ENCODE measurements around the gene WDR3. TPM values are rescaled to one million over a fixed set of nuclear protein-coding genes. Genes with fewer than 3 reads are reported as not detected.

WDR3 gene
- polyA plus RNA-seq = 21.1 TPM

GRCh38 chr1:117929343-117930172 is at the start of gene WDR3, which contains the start of gene GDAP2:
WDR3 (plus strand) TSS chr1:117929739; CDS start chr1:117933320, 3,581 bp downstream.
GDAP2 (minus strand) TSS chr1:117929621; CDS start chr1:117920357, 9,264 bp downstream.
- Mint-ChIP-seq H3K27ac (peak within 1 kb of the TSS; percentile 89 to 95 (median 94)), H3K9me3 (no peaks in the 10 kb centered on the region), H3K27me3 (no peaks in the 10 kb centered on the region), H3K36me3 (peaks cover 2% of the 10 kb centered on the region), H3K4me3 (peak within 1 kb of the TSS; percentile 94 to 100 (median 96)), H3K4me1 (peaks cover 41 to 49% (median 42%) of the 10 kb centered on the region in 3 donors)

- no peaks in the 10 kb centered on the region for H3K9me3 Mint-ChIP-seq
- no peaks in the 10 kb centered on the region for H3K27me3 Mint-ChIP-seq
- H3K4me3 Mint-ChIP-seq = no peak overlapping the region
- no peak overlapping the region for H3K27ac Mint-ChIP-seq
- H3K36me3 Mint-ChIP-seq = peaks cover 4% of the 10 kb centered on the region
- H3K4me1 Mint-ChIP-seq = no peaks in the 10 kb centered on the region
Observed at GRCh38 chr1:117883616-117884015, 45.9 kb upstream of the WDR3 start.

- Mint-ChIP-seq H3K9me3 (no peaks in the 10 kb centered on the region), H3K4me3 (no peak overlapping the region), H3K27ac (no peak overlapping the region), H3K36me3 (peaks cover 8% of the 10 kb centered on the region), H3K27me3 (no peaks in the 10 kb centered on the region), H3K4me1 (no peaks in the 10 kb centered on the region)
Observed at GRCh38 chr1:117886101-117886795, 43.3 kb upstream of the WDR3 start.

GRCh38 chr1:117890452-117890851 is 39.1 kb upstream of the WDR3 start:
- H3K27ac Mint-ChIP-seq = no peak overlapping the region
- no peak overlapping the region for H3K4me3 Mint-ChIP-seq
- no peaks in the 10 kb centered on the region for H3K9me3 Mint-ChIP-seq
- H3K4me1 Mint-ChIP-seq = peaks cover 0 to under 1% (median 0%) of the 10 kb centered on the region in 3 donors
- H3K36me3 Mint-ChIP-seq = peaks cover 6% of the 10 kb centered on the region
- no peaks in the 10 kb centered on the region for H3K27me3 Mint-ChIP-seq

GRCh38 chr1:117892512-117892911 is 37.0 kb upstream of the WDR3 start:
- Mint-ChIP-seq H3K4me3 (no peak overlapping the region), H3K36me3 (peaks cover 6% of the 10 kb centered on the region), H3K4me1 (peaks cover 0 to 3% (median 0%) of the 10 kb centered on the region in 3 donors), H3K27ac (no peak overlapping the region), H3K27me3 (no peaks in the 10 kb centered on the region), H3K9me3 (no peaks in the 10 kb centered on the region)

- Mint-ChIP-seq H3K27me3 (no peaks in the 10 kb centered on the region), H3K27ac (no peak overlapping the region)
Observed at GRCh38 chr1:117894078-117894477, 35.5 kb upstream of the WDR3 start.

GRCh38 chr1:117895482-117896114 is 33.9 kb upstream of the WDR3 start:
- H3K27me3 Mint-ChIP-seq = no peaks in the 10 kb centered on the region
- H3K27ac Mint-ChIP-seq = peak overlapping the region in 1 of 3 donors; percentile 4
- H3K36me3 Mint-ChIP-seq = peaks cover 3% of the 10 kb centered on the region
- H3K4me1 Mint-ChIP-seq = peaks cover 0 to 3% (median 0%) of the 10 kb centered on the region in 3 donors
- no peak overlapping the region for H3K4me3 Mint-ChIP-seq
- H3K9me3 Mint-ChIP-seq = no peaks in the 10 kb centered on the region

More at GRCh38 chr1:117894078-117894477, 35.5 kb upstream of the WDR3 start:
- Mint-ChIP-seq H3K36me3 (peaks cover 6% of the 10 kb centered on the region), H3K9me3 (no peaks in the 10 kb centered on the region), H3K4me3 (no peak overlapping the region), H3K4me1 (peaks cover 0 to 3% (median 0%) of the 10 kb centered on the region in 3 donors)

- no peak overlapping the region for H3K27ac Mint-ChIP-seq
- H3K4me1 Mint-ChIP-seq = peaks cover 0 to 3% (median 0%) of the 10 kb centered on the region in 3 donors
- H3K9me3 Mint-ChIP-seq = no peaks in the 10 kb centered on the region
- H3K27me3 Mint-ChIP-seq = no peaks in the 10 kb centered on the region
- no peak overlapping the region for H3K4me3 Mint-ChIP-seq
- peaks cover 9% of the 10 kb centered on the region for H3K36me3 Mint-ChIP-seq
Observed at GRCh38 chr1:117897551-117897950, 32.0 kb upstream of the WDR3 start.

- Mint-ChIP-seq H3K4me3 (no peak overlapping the region), H3K27ac (no peak overlapping the region), H3K9me3 (no peaks in the 10 kb centered on the region), H3K27me3 (no peaks in the 10 kb centered on the region), H3K36me3 (peaks cover 15% of the 10 kb centered on the region), H3K4me1 (peaks cover 0 to 3% (median 0%) of the 10 kb centered on the region in 3 donors)
Observed at GRCh38 chr1:117899801-117900200, 29.7 kb upstream of the WDR3 start.

GRCh38 chr1:117902944-117903343 is 26.6 kb upstream of the WDR3 start:
- Mint-ChIP-seq H3K27me3 (no peaks in the 10 kb centered on the region), H3K27ac (no peak overlapping the region), H3K9me3 (no peaks in the 10 kb centered on the region), H3K4me3 (no peak overlapping the region), H3K36me3 (peaks cover 21% of the 10 kb centered on the region), H3K4me1 (no peaks in the 10 kb centered on the region)

GRCh38 chr1:117904485-117904884 is 25.1 kb upstream of the WDR3 start:
- H3K4me3 Mint-ChIP-seq = no peak overlapping the region
- H3K4me1 Mint-ChIP-seq = no peaks in the 10 kb centered on the region
- no peaks in the 10 kb centered on the region for H3K9me3 Mint-ChIP-seq
- H3K36me3 Mint-ChIP-seq = peaks cover 21% of the 10 kb centered on the region
- no peak overlapping the region for H3K27ac Mint-ChIP-seq
- no peaks in the 10 kb centered on the region for H3K27me3 Mint-ChIP-seq

GRCh38 chr1:117905019-117905418 is 24.5 kb upstream of the WDR3 start:
- Mint-ChIP-seq H3K27me3 (no peaks in the 10 kb centered on the region), H3K27ac (no peak overlapping the region), H3K4me3 (no peak overlapping the region), H3K36me3 (peaks cover 21% of the 10 kb centered on the region), H3K4me1 (no peaks in the 10 kb centered on the region), H3K9me3 (no peaks in the 10 kb centered on the region)

- Mint-ChIP-seq H3K4me1 (no peaks in the 10 kb centered on the region), H3K36me3 (peaks cover 18% of the 10 kb centered on the region), H3K27me3 (no peaks in the 10 kb centered on the region), H3K9me3 (no peaks in the 10 kb centered on the region), H3K27ac (no peak overlapping the region), H3K4me3 (no peak overlapping the region)
Observed at GRCh38 chr1:117911051-117911450, 18.5 kb upstream of the WDR3 start.

- Mint-ChIP-seq H3K9me3 (no peaks in the 10 kb centered on the region), H3K27me3 (no peaks in the 10 kb centered on the region), H3K36me3 (peaks cover 23% of the 10 kb centered on the region), H3K27ac (no peak overlapping the region), H3K4me3 (no peak overlapping the region), H3K4me1 (peaks cover 0 to 3% (median 2%) of the 10 kb centered on the region in 3 donors)
Observed at GRCh38 chr1:117919376-117919775, 10.2 kb upstream of the WDR3 start.

GRCh38 chr1:117921991-117922390 is 7.5 kb upstream of the WDR3 start:
- peaks cover 7 to 9% (median 8%) of the 10 kb centered on the region in 3 donors for H3K4me1 Mint-ChIP-seq
- peaks cover 8% of the 10 kb centered on the region for H3K36me3 Mint-ChIP-seq
- no peak overlapping the region for H3K4me3 Mint-ChIP-seq
- no peaks in the 10 kb centered on the region for H3K9me3 Mint-ChIP-seq
- no peak overlapping the region for H3K27ac Mint-ChIP-seq
- H3K27me3 Mint-ChIP-seq = no peaks in the 10 kb centered on the region
